ENCODE measurements around the gene RAPH1. TPM values are rescaled to one million over a fixed set of nuclear protein-coding genes. Genes with fewer than 3 reads are reported as not detected.

RAPH1 gene
- total and polyA plus RNA-seq, 9 of the 15 experiments (the other 6 are each of a cell fraction or from before 2014, with no cell fraction given) = 0.07 to 0.71 (median 0.27) TPM

- TF ChIP-seq E2F6 (IDR thresholded peaks at IDR 0.05; ENCODE audit: borderline replicate concordance in 1 of 2, extremely low read depth in 1 of 2, insufficient read depth in 1 of 2, insufficient read length in 1 of 2, low read depth in 1 of 2, low read length in 1 of 2, poor library complexity in 1 of 2, severe bottlenecking in 1 of 2) = peak in 1 of 2 experiments; percentile 40
- peak; percentile 30 for TF ChIP-seq SAP30 (IDR thresholded peaks at IDR 0.05; ENCODE audit: borderline replicate concordance, insufficient read depth, low read depth, low read length, poor library complexity, severe bottlenecking)
- TF ChIP-seq ZNF696 (CRISPR knock-in tag; conservative IDR thresholded peaks at IDR 0.05) = no peak
- no peak for TF ChIP-seq SOX6 (IDR thresholded peaks at IDR 0.05)
- no peak for TF ChIP-seq FOXJ3 (CRISPR knock-in tag; IDR thresholded peaks at IDR 0.05)
- 0 out of 2 replicates have a peak, but pooled peaks have one; percentile 21 for TF ChIP-seq POLR2AphosphoS5 (IDR thresholded peaks at IDR 0.05; ENCODE audit: control insufficient read depth, insufficient read depth, low read depth, low read length)
- TF ChIP-seq HMGXB4 (CRISPR knock-in tag; IDR thresholded peaks at IDR 0.05) = no peak
- peak; percentile 57; the same call in 1 of the 2 replicates for TF ChIP-seq ZNF263 (CRISPR knock-in tag; IDR thresholded peaks at IDR 0.05; ENCODE audit: borderline replicate concordance)
- TF ChIP-seq ZBTB1 (CRISPR knock-in tag; IDR thresholded peaks at IDR 0.05; ENCODE audit: borderline replicate concordance, low read depth) = peak; percentile 73; the same call in 1 of the 2 replicates
- peak; percentile 26 to 39; a peak in 2 of 4 replicates for TF ChIP-seq MAZ (CRISPR knock-in tag; conservative IDR thresholded peaks at IDR 0.05 in 1 of 2, IDR thresholded peaks at IDR 0.05 in 1 of 2)
- peak; percentile 63 for TF ChIP-seq PKNOX1 (IDR thresholded peaks at IDR 0.05)
- 0 out of 2 replicates have a peak, but pooled peaks have one; percentile 47 for TF ChIP-seq ETS1 (conservative IDR thresholded peaks at IDR 0.05; ENCODE audit: control insufficient read depth, low read depth, low read length)
- peak; percentile 50; the same call in 1 of the 2 replicates for TF ChIP-seq GATAD2B (IDR thresholded peaks at IDR 0.05; ENCODE audit: borderline replicate concordance)
- TF ChIP-seq ZNF212 (CRISPR knock-in tag; IDR thresholded peaks at IDR 0.05) = no peak
- peak; percentile 84 for TF ChIP-seq CXXC5 (CRISPR knock-in tag; IDR thresholded peaks at IDR 0.05)
- TF ChIP-seq GABPB1 (CRISPR knock-in tag; IDR thresholded peaks at IDR 0.05) = 0 out of 2 replicates have a peak, but pooled peaks have one; percentile 47
- TF ChIP-seq ZNF707 (CRISPR knock-in tag; conservative IDR thresholded peaks at IDR 0.05) = no peak
- TF ChIP-seq ARID3A (IDR thresholded peaks at IDR 0.05; ENCODE audit: borderline replicate concordance, low read depth, low read length) = no peak
- TF ChIP-seq ELF4 (CRISPR knock-in tag; IDR thresholded peaks at IDR 0.05) = no peak
Measured at GRCh38 chr2:203535078-203535783, at the start of gene RAPH1 (continued).

Data from K562 (cell line).